AG09319 (cell line): ENCODE data around the gene EFCAB7.

ENCODE experiments used
- DNase-seq: peaks from one replicate; pipeline ENCODE4 v3.0.0-alpha.2; 2010; ENCODE audit warnings: low read depth; ENCODE audit errors: extremely low read depth
- TF ChIP-seq, protein P1 (sequence below): IDR thresholded peaks from 2 replicates; pipeline ENCODE4 v1.5.1; 2011; ENCODE audit warnings: low read depth, mild to moderate bottlenecking, inconsistent platforms, low read length, moderate library complexity

EFCAB7 gene, protein sequence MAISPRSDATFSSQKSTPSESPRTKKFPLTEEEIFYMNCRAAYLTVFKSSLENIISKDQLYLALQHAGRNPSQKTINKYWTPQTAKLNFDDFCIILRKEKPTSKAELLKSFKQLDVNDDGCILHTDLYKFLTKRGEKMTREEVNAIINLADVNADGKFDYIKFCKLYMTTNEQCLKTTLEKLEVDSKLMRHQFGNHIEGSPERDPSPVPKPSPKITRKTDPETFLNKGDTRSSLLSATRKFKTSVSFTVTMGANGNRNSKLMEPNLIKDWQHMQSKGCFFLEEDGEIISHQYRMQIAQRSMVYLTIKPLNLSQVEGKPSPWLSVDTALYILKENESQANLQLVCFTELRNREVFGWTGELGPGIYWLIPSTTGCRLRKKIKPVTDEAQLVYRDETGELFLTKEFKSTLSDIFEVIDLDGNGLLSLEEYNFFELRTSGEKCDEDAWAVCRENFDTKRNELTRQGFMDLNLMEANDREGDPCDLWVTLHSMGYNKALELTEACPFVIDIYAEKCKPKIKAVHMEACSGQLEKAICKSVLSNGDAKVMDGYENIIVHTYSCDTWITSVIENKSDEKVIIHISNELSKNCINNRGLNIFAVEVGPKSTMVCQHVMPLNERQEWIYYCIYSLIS

DNA sequence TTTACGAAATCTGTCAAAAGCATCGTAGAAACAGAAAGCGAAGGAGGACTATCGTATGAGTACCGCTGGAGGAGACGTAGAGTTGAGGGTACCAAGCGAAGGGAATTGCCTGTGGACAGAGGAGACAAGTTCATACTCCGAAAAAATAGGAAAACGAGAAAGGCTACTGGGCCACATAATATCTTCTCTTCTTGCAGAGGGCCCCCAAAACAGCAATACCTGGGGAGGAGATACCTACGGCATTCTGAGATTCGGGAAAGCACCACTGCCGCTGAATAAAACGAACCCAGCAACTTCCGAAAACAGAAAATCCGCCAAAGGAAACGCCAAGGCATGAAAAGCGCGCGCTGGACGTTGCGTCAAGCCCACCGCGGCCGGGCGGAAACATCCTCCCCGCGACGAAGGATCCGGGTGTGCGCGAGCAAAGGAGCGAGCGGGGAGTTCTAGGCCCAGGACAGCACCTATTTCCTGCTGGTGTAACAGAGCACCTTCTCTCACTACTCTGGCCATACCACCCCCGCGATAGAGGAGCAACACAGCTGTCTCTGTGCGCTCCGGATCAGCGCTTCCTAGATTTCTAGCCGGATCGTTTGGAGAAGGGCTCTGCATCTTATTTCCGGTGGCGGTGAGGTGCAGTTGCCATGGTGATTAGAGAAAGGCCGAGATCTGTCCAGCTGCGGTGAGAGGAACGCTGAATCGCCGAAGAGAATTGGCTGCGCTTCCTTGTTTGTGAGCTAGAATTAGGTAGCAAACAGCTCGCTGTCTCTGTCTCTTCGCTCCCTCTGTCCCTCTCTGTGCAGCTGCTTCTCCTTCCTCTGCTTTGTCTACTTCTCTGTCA lies at the start of gene EFCAB7, which contains the start of gene ITGB3BP:
Gene EFCAB7, plus strand, starts transcription at position 635 of the 838 bp plus-strand sequence. CDS start 2,048 bp downstream, outside the sequence.
Gene ITGB3BP, minus strand, starts transcription at position 335 of the 838 bp plus-strand sequence. Its CDS starts 92 bp downstream, at position 243.
- peak; percentile 82 for DNase-seq
- TF ChIP-seq, protein P1, sequence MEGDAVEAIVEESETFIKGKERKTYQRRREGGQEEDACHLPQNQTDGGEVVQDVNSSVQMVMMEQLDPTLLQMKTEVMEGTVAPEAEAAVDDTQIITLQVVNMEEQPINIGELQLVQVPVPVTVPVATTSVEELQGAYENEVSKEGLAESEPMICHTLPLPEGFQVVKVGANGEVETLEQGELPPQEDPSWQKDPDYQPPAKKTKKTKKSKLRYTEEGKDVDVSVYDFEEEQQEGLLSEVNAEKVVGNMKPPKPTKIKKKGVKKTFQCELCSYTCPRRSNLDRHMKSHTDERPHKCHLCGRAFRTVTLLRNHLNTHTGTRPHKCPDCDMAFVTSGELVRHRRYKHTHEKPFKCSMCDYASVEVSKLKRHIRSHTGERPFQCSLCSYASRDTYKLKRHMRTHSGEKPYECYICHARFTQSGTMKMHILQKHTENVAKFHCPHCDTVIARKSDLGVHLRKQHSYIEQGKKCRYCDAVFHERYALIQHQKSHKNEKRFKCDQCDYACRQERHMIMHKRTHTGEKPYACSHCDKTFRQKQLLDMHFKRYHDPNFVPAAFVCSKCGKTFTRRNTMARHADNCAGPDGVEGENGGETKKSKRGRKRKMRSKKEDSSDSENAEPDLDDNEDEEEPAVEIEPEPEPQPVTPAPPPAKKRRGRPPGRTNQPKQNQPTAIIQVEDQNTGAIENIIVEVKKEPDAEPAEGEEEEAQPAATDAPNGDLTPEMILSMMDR: no peak

DNA sequence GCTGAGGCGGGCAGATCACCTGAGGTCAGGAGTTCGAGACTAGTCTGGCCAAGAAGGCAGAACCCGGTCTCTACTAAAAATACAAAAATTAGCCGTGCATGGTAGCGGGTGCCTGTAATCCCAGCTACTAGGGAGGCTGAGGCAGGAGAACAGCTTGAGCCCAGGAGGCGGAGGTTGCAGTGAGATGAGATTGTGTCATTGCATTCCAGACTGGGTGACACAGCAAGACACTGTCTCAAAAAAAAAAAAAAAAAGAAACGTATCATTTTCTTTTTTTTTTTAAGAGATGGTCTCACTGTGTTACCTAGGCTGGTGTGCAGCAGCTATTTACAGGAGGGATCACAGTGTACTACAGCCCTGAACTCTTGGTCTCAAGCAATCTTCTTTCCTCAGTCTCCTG lies 47.6 kb upstream of the EFCAB7 start:
- TF ChIP-seq, protein P1: no peak
- DNase-seq: no peak

DNA sequence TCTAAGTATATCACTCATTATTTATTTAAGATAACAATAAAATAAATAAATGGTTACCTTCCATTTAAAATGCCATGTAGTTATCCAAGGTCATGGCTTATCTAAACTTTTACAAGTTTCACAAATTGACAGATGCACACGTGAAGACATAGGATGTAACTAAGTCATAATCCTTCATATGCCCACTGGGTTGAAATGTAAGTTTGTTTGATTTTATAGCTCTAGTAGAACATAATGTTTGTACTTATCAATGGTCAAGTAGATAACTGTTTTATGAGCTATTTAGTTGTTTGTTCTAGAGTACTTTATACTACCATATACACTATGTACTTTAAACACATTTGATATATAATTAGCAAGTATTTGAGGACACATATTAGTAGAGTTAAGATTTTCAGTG lies 43.3 kb upstream of the EFCAB7 start:
- DNase-seq: no peak
- TF ChIP-seq, protein P1: no peak

DNA sequence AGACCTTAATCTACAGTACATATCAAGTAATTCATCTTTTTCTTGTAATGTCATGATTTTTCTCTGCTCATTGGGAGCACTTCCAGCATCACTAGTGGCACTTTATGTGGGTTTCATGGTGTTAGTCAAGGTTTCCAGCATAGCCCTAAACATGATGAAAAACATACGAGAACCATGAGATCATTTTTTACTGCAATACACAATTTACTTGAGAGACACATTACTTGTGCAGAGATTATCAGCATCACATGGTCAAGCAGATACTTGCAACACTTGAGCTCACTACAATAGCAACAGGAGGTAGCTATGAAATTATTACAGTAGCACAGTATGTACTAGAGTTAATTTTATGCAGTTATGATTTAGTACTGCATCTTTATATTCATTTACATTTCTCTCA lies 36.7 kb upstream of the EFCAB7 start:
- no peak for DNase-seq
- TF ChIP-seq, protein P1: no peak

DNA sequence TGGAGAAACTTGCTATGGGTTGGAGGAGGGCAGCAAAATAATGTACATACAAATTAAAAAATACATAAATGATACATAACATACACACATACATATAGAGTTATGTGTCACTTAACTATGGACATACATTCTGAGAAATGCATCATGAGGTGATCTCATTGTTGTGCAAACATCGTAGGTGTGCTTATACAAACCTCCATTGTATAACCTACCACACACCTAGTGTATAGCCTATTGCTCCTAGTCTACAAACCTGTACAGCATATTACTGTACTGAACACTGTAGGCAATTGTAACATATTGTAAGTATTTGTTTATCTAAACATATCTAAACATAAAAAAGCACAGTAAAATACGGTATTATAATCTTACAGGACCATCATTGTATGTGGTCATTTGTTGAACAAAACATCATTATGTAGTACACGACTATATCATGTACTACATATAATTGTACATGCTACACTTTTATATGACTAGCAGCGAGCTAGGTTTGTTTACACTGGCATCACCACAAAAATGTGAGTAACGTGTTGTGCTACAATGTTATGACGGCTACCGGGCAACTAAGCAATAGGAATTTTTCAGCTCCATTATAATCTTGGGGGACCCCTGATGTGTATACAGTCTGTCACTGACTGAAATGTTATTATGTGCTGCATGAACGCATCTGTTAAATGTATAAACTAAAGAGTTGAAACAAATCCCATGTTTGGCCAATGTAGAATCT lies 35.8 kb upstream of the EFCAB7 start:
- TF ChIP-seq, protein P1: no peak
- no peak for DNase-seq

DNA sequence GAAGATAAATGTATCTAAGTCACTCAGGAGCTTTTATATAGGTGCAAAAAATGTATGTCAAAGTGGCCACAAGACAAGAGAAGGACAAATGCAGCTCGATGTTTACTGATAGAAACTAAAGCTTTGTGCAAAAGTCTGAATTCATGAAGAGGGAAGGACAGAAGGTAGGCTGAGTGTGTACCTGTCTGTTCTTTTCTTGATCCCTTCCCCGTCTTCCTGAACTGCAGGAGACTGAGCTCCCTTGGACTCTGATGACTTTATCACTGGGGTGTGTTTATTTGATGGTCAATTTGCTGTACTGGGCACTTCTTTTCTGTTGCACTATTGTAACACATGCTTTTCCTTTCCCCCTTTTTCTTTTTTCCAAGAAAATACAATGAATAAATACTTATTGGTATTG lies 25.7 kb upstream of the EFCAB7 start:
- TF ChIP-seq, protein P1: no peak
- DNase-seq: no peak
